Esophagus squamous epithelium (tissue), 5 donors: ENCODE measurements around the gene AKNA. TPM values are rescaled to one million over a fixed set of nuclear protein-coding genes. Genes with fewer than 3 reads are reported as not detected.

Source experiments
- DNase-seq: peaks from one replicate; lab custom pipeline; 2025; lab: John Stamatoyannopoulos, UW
- H3K27ac ChIP-seq, 4 donors: fragments of 200-600 bp; sonication (generic); one replicate each; pipeline ENCODE4 v1.5.1; 2016 to 2019; ENCODE audit warnings: mild to moderate bottlenecking in 1 of 4
- H3K27me3 ChIP-seq, 4 donors: fragments of 200-600 bp; sonication (generic); 1 replicate in 3 of 4; 2 replicates in 1 of 4; pipeline versions ENCODE4 v1.5.1 to v1.6.0; 2017 to 2021; ENCODE audit warnings: antibody characterized with exemption in 1 of 4
- H3K36me3 ChIP-seq, 3 donors: fragments of 200-600 bp; sonication (generic); one replicate each; pipeline ENCODE4 v1.5.1; 2016 to 2019
- H3K4me1 ChIP-seq, 3 donors: fragments of 200-600 bp; sonication (generic); one replicate each; pipeline ENCODE4 v1.5.1; 2017 to 2019
- H3K4me3 ChIP-seq, 4 donors: fragments of 200-600 bp; sonication (generic); 1 replicate in 3 of 4; 2 replicates in 1 of 4; pipeline ENCODE4 v1.5.1; 2016 to 2019; ENCODE audit warnings: mild to moderate bottlenecking in 2 of 4, moderate library complexity in 1 of 4
- H3K9me3 ChIP-seq, 3 donors: fragments of 200-600 bp; sonication (generic); one replicate each; pipeline ENCODE4 v1.5.1; 2016 to 2019
- POLR2A ChIP-seq, 4 donors: fragments of 450-650 bp; IDR thresholded peaks; one replicate each; pipeline ENCODE4 v1.6.1; 2017; ENCODE audit warnings: antibody characterized with exemption in 4 of 4, mild to moderate bottlenecking in 4 of 4, moderate library complexity in 3 of 4
- WGBS, 2 donors: methylation state at CpG; one replicate each; pipeline ENCODE4 v1.1.5; 2018; 5-methylcytosine and 5-hydroxymethylcytosine counted together
- intact Hi-C: fragments of 100-400 bp; cut with DNase I; formaldehyde crosslinking; loops from one replicate; pipeline ENCODE4 v1.15.0; 2022
- total RNA-seq, 4 donors: library from RNA; depleted of rRNA; stranded (reverse); fragments of >200 nt; gene quantifications; one replicate each; pipeline ENCODE4 v1.1.0, GENCODE V29; 2016
- TF ChIP-seq, protein P1 (sequence below), 6 experiments: fragments of 450-650 bp in 4 of 6; fragments of 200-600 bp in 2 of 6; sonication (generic) in 2 of 6; IDR thresholded peaks; one replicate each; pipeline ENCODE4 v1.5.1; 2016 to 2019; ENCODE audit warnings: antibody characterized with exemption in 6 of 6, mild to moderate bottlenecking in 4 of 6, moderate library complexity in 4 of 6
- donor health status: DM: yes; HTN: yes; CAD: no.

The AKNA gene
- total RNA-seq, 4 donors from 2014 or later = 6.1 to 25.0 (median 7.6) TPM

DNA sequence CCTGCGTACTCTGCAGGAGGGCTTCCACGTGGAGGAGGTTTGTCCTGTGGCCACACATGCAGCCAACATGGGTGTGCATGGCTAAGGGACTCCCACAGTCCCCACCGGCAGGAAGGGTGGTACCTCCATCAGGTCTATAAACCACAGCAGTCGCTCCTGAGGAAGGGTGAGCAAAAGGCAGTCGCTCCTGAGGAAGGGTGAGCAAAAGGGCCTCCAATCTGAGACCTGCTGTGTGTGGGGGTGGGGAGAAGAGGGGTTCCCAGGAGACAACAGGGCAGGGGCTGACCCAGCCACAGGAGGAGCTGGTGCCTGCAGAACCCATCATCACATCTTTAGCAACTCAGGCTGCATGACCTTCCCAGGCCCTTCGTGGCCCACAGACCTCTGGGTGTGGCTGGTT is 30.3 kb upstream of the AKNA start:
- H3K27ac ChIP-seq = no peak overlapping the region
- TF ChIP-seq, protein P1, sequence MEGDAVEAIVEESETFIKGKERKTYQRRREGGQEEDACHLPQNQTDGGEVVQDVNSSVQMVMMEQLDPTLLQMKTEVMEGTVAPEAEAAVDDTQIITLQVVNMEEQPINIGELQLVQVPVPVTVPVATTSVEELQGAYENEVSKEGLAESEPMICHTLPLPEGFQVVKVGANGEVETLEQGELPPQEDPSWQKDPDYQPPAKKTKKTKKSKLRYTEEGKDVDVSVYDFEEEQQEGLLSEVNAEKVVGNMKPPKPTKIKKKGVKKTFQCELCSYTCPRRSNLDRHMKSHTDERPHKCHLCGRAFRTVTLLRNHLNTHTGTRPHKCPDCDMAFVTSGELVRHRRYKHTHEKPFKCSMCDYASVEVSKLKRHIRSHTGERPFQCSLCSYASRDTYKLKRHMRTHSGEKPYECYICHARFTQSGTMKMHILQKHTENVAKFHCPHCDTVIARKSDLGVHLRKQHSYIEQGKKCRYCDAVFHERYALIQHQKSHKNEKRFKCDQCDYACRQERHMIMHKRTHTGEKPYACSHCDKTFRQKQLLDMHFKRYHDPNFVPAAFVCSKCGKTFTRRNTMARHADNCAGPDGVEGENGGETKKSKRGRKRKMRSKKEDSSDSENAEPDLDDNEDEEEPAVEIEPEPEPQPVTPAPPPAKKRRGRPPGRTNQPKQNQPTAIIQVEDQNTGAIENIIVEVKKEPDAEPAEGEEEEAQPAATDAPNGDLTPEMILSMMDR (IDR thresholded peaks at IDR 0.05) = no peak
- no peak for DNase-seq
- H3K4me3 ChIP-seq = no peak overlapping the region
- peaks cover 0 to 12% (median 3%) of the 10 kb centered on the region in 3 donors for H3K4me1 ChIP-seq
- WGBS, 2 donors = 66 to 90% methylated on average over 1 to 4 of the region's 6 CpGs
- H3K27me3 ChIP-seq = no peaks in the 10 kb centered on the region
- peaks cover 0 to 11% (median 0%) of the 10 kb centered on the region in 3 donors for H3K36me3 ChIP-seq
- intact Hi-C loops = no loop called here
- H3K9me3 ChIP-seq = no peaks in the 10 kb centered on the region

DNA sequence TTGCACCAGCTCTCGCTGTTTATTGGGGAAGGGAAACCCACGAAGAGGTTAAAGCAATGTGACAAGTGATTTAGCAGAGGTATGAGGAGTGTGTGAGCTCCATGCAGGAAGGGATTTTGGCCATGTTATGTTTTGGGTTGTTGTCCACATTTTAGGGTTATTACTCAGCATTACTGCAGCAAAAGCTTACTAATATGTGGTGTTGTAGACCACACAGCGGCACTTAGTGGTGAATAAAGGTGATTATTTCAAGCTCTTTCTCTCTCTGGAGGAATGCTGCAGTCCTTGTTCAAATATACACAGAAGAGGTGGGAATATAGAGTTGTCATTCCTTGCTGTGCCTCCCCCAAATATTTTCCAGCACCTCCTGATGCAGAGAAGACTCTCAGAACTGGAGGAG is 29.7 kb upstream of the AKNA start:
- intact Hi-C loops = no loop called here
- no peak overlapping the region for H3K27ac ChIP-seq
- DNase-seq = no peak
- H3K27me3 ChIP-seq = no peaks in the 10 kb centered on the region
- H3K4me1 ChIP-seq = peaks cover 0 to 12% (median 3%) of the 10 kb centered on the region in 3 donors
- TF ChIP-seq, protein P1 (IDR thresholded peaks at IDR 0.05) = no peak
- no peak for TF ChIP-seq POLR2A (IDR thresholded peaks at IDR 0.05)
- H3K36me3 ChIP-seq = peaks cover 0 to 11% (median 0%) of the 10 kb centered on the region in 3 donors
- no peak overlapping the region for H3K4me3 ChIP-seq
- H3K9me3 ChIP-seq = no peaks in the 10 kb centered on the region
- WGBS, 2 donors = 61 to 66% methylated on average over 3 of the region's 3 CpGs

DNA sequence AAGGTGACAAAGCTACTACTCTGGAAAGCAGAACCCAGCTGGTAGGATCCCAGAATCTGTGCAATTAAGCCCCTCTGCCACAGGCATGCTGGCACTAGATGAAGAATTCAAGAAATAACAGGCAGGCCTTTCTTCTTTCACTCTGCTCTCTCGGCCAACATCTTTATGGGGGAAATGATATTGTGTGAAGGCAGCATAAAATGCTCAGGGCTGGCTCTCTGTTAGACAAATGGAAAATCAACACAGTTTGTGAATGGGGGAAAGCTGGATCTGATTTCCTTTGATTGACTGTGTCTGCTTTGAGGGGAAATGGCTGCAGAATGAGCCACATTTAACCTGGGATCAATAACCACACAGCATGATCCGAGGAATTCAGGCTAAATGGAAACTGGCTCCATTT is 29.1 kb upstream of the AKNA start:
- Histone ChIP-seq H3K9me3 (no peaks in the 10 kb centered on the region), H3K27me3 (no peaks in the 10 kb centered on the region), H3K4me1 (peaks cover 0 to 12% (median 3%) of the 10 kb centered on the region in 3 donors), H3K27ac (no peak overlapping the region), H3K4me3 (no peak overlapping the region), H3K36me3 (peaks cover 0 to 11% (median 0%) of the 10 kb centered on the region in 3 donors)
- intact Hi-C loops = no loop called here
- 84 to 94% methylated on average over 2 of the region's 2 CpGs for WGBS, 2 donors
- TF ChIP-seq POLR2A (IDR thresholded peaks at IDR 0.05) = no peak
- TF ChIP-seq, protein P1 (IDR thresholded peaks at IDR 0.05) = no peak
- DNase-seq = no peak

DNA sequence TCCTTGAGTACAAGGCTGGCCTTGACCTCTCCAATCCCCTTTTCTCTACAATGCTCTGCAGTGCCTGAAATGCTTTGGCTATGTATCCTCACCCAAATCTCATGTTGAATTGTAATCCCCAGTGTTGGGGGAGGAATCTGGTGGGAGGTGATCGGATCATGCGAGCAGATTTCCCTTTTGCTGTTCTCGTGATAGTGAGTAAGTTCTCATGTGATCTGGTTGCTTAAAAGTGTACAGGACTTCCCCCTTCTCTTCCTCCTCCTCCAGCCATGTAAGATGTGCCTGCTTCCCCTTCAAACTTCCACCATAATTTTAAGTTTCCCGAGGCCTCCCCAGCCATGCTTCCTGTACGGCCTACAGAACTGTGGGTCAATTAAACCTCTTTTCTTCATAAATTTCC is 28.5 kb upstream of the AKNA start:
- DNase-seq = no peak
- 61 to 66% methylated on average over 5 of the region's 5 CpGs for WGBS, 2 donors

DNA sequence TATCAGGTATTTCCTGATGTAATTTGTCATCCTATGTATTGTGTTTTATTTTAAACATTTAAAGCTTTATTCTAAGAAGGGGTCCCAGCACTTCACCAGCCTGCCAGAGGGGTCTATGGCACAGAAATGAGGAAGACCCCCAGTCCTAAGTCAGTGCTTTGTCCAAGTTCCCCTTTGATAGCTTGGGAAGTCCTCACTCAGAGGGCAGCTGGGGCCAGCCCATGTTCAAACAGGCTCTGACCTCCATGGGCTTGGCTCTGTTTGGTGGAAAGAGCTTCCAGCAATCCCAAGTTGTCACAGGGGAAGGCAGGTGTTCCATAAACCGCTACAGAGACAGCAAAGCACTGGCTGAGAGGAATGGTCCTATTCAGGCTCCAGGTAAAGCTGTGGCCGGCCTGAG is 26.6 kb upstream of the AKNA start:
- TF ChIP-seq, protein P1 (IDR thresholded peaks at IDR 0.05) = no peak
- TF ChIP-seq POLR2A (IDR thresholded peaks at IDR 0.05) = no peak
- no peak for DNase-seq
- 71% methylated on average over 1 of the region's 2 CpGs; no CpG with 5 or more reads in 1 of the 2 donors for WGBS, 2 donors
- no peak overlapping the region for H3K4me3 ChIP-seq
- intact Hi-C loops = no loop called here
- H3K4me1 ChIP-seq = peaks cover 0 to 26% (median 3%) of the 10 kb centered on the region in 3 donors
- peak overlapping the region in 1 of 4 donors; percentile 13 for H3K27ac ChIP-seq
- no peaks in the 10 kb centered on the region for H3K9me3 ChIP-seq
- H3K36me3 ChIP-seq = peaks cover 0 to 11% (median 0%) of the 10 kb centered on the region in 3 donors
- no peaks in the 10 kb centered on the region for H3K27me3 ChIP-seq

More for the DNA sequence above, 28.5 kb upstream of the AKNA start:
- no peak overlapping the region for H3K27ac ChIP-seq
- H3K4me1 ChIP-seq = peaks cover 0 to 15% (median 3%) of the 10 kb centered on the region in 3 donors
- no peaks in the 10 kb centered on the region for H3K27me3 ChIP-seq
- no peak overlapping the region for H3K4me3 ChIP-seq
- no peak for TF ChIP-seq POLR2A (IDR thresholded peaks at IDR 0.05)
- TF ChIP-seq, protein P1 (IDR thresholded peaks at IDR 0.05) = no peak
- H3K36me3 ChIP-seq = peaks cover 0 to 11% (median 0%) of the 10 kb centered on the region in 3 donors
- intact Hi-C loops = no loop called here
- no peaks in the 10 kb centered on the region for H3K9me3 ChIP-seq
